Activated CD8-positive, alpha-beta memory T cell treated with anti-CD3 and anti-CD28 coated beads for 48 hours (primary cell): ENCODE data around the gene DOCK3.
"Not testable (repeated sequence)": the region's sequence is repeated elsewhere in the genome, so short reads cannot be mapped to it uniquely, and the experiment has no call there.

Experiments
- DNase-seq, 3 experiments: peaks; one replicate each; pipeline ENCODE4 v3.0.0-alpha.2; 2020; ENCODE audit warnings: low read depth in 2 of 3, low spot score in 2 of 3

The DOCK3 gene

GRCh38 chr3:50971487-50971924 is 296.8 kb downstream of the DOCK3 start:
- peak in 1 of 3 experiments; percentile 13 for DNase-seq

DNA sequence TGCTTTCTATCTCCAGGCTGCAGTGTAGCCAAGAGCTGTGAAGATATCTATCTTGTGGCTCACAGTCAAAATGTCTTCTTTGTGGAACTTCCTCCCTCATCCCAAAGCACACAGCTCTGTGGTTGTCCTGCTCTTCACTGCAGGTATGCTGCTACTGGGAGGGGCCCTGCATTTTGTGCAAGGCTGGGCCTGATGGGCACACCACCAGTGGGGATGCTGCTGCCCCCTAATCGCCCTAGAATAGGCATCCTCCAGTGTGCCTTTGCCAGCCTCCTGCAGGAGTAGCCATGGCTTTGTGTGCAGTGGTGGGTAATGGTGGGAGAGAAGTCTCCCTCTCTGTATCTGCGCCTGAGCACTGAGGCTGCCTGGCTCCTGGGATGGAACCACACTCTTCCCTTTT is 297.3 kb downstream of the DOCK3 start:
- no peak for DNase-seq

GRCh38 chr3:50978586-50978985 is 303.9 kb downstream of the DOCK3 start:
- DNase-seq, result not testable (repeated sequence)

DNA sequence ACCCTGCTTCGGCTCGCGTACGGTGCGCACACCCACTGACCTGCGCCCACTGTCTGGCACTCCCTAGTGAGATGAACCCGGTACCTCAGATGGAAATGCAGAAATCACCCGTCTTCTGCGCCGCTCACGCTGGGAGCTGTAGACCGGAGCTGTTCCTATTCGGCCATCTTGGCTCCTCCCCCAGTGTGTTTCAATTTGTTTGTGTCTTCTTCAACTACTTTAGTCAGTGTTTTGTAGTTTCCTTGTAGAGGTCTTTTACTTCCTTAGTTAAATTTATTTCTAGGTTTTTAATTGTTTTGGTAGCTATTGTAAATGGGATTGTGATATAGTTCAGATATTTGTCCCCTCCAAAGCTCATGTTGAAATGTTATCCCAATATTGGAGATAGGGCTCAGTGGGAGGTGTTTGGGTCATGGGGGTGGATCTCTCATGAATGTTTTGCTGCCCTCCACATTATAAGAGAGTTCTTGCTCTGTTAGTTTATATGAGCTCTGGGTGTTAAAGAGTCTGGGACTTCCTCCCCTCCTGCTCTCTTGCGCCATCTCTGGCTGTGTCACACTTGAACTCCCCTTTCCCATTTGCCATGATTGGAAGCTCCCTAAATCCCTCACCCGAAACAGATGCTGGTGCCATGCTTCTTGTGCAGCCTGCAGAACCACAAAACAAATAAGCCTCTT is 304.4 kb downstream of the DOCK3 start:
- DNase-seq, result no peak

GRCh38 chr3:50982540-50983325 is 308.0 kb downstream of the DOCK3 start:
- DNase-seq, result no peak

GRCh38 chr3:50983887-50984286 is 309.2 kb downstream of the DOCK3 start:
- no peak for DNase-seq

- DNase-seq, result no peak
Observed at GRCh38 chr3:50985893-50986292, 311.2 kb downstream of the DOCK3 start.

DNA sequence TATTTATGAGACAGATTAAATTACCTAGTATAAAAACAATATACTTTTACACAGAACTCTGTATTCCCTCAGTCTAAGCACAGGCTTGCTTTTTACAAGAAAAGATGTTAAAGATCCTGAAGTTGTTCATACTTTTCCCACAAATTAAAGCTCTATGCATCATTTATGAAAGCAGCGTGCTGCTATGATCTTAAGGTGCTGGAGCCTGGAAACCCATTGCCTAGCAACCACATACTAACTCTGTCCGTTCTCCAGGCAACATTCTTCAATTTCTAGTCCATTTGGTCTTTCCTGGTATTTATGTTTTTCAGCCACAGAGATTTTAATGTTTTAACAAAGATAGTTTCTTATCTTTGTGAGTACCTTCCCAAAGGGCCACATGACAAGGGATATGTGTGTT is 312.0 kb downstream of the DOCK3 start:
- no peak for DNase-seq

DNA sequence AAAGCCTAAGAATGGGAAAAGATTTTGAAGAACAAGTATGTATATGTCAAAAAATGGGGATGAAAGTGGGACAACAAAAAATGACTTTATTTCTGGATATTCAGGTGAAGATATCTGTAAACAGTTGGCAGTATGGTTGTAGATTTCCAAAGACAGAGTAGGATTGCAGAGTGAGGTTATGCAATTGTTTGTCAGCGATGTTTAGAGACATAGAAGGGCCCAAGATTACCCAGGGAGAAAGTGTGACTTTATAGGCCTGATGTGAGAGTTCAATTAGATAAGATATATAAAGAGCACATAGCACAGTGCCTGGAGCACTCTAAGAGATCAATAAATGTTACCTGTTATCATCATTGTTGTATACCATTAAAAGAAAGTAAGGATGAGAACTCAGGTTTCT is 319.8 kb downstream of the DOCK3 start:
- no peak for DNase-seq

GRCh38 chr3:50995085-50995824 is 320.5 kb downstream of the DOCK3 start:
- no peak for DNase-seq

DNA sequence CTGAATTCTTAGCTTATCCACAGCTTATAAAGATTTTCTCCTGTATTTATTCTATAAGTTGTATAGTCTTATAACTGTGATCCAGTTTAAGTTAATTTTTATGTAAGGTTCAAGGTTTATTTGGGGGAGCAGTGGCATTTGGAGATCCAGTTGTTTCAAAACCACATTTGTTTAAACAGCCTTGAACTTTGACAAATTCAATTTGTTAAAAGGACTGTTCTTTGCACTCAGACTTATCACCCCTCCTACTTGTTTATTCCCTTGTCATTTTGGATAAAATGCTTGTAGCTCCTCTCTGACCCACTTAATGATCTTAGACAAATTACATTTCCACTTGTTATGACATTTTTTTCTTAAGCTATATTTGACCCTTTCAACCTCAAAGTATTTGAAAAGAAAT is 327.8 kb downstream of the DOCK3 start:
- no peak for DNase-seq

- DNase-seq, result no peak
Observed at GRCh38 chr3:51004235-51004634, 329.5 kb downstream of the DOCK3 start.

GRCh38 chr3:51024121-51024520 is 349.4 kb downstream of the DOCK3 start:
- DNase-seq, result no peak

DNA sequence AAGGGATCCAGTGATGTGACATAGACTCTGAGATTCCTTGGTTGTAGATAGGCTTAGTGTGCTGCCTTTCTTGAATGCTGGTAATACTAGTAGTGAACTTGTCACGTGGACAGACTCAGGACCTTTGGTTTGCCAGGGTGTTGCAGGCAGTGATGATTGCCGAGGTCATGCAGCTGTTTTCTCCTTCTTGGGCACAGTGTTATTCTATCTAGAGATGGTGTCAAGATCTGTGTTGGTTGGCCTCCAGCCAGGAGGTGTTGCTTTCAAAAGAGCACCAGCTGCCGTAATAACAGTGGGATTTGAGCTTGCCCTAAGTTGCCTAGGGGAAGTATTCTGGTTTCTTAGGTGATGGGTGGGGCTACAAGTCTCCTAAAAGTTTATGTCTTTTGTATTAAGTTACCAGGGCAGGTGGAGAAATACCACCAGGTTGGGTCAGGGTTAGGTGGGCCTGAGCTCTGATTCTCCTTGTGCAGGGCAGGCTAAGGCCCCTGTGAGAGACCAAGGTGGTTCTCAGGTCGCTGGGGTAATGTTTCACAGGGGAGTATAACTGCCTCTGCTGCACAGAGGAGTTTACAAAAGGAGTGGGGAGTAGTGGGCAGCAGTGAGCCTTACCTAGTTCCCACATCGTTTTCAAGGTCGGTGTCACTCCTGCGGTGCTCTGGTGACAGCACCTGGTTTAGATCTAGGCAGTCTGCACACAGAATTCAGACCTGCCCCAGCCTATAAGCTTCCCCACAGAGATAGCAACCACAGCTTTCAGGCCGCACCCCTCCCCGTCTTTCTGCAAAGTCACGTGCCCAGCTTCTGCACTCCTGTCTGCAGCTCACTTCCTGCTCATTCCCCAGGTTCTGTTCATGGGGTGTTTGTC is 350.3 kb downstream of the DOCK3 start:
- DNase-seq, result peak in 2 of 3 experiments; percentile 13 to 19

GRCh38 chr3:51031666-51032065 is 356.9 kb downstream of the DOCK3 start:
- DNase-seq, result no peak

DNA sequence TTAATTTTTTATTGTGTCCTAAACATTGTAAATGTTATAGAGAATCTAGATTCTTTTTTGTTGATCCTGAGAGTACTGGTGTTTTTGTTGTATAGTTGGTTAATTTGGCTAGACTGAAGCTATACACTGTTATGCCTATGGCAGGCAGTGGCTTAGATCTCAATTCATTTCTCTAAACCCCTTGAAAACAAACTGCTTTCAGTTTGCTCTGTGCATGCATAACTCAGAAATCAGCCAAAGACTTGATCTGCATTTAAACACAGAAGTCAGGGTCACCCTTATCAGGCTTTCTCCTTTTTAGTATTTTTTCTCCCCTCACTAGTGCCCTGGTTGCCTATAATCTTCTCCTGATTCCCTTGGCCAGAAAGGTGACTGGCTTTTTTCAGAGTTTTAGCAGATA is 360.9 kb downstream of the DOCK3 start:
- DNase-seq, result no peak

DNA sequence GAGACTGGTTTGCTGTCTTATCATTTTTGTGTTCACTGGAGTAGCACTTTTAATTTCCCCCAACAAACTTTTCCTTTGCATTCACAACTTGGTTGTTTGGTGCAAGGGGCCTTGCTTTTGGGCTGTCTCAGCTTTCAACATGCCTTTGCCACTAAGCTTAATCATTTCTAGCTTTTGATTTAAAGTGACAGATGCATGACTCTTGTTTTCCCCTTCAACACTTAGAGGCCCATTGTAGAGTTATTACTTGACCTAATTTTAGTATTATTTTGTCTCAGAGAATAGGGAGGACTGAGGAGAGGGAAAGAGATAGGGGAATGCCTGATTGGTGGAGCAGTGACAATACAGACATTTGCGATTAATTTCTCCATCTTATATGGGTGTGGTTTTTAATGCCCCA is 370.3 kb downstream of the DOCK3 start:
- no peak for DNase-seq

DNA sequence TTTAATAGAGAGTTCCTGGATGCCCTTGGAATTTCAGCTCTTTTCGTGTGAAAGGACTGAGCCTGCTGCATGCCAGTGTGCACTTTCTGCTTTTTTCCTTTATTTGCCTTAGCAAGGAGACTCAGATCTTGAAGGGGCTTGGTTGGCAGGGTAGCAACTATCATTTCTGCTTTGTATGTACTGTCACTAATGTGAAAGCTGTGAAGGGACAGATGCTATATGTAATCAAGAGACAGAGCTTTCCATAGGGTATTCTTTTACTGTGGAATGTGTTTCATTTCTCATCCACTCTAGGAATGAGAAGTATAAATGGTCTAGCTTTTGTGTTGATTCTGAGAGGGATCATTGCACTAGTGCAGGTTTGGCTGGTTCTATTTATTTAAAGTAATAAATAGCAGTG is 377.8 kb downstream of the DOCK3 start:
- no peak for DNase-seq

GRCh38 chr3:51057121-51057520 is 382.4 kb downstream of the DOCK3 start:
- no peak for DNase-seq

GRCh38 chr3:51063053-51063452 is 388.3 kb downstream of the DOCK3 start:
- DNase-seq, result no peak

- DNase-seq, result no peak
Observed at GRCh38 chr3:51075221-51075775, 400.6 kb downstream of the DOCK3 start.
